Mesenchymal stem cell (in vitro differentiated cells and primary cell): ENCODE results near the gene HCN3.
"Not testable (repeated sequence)": the region's sequence is repeated elsewhere in the genome, so short reads cannot be mapped to it uniquely, and the experiment has no call there.

ENCODE experiments used
- DNase-seq: peaks from one replicate; pipeline ENCODE4 v3.0.0-alpha.2; 2013
- H2AFZ ChIP-seq: one replicate; pipeline ENCODE4 v1.6.1; 2013; ENCODE audit warnings: low read depth, mild to moderate bottlenecking, control low read depth, inconsistent platforms, low read length, moderate library complexity
- H2AK5ac ChIP-seq: 2 replicates; pipeline ENCODE4 v1.6.1; 2013; ENCODE audit warnings: low read length, moderate library complexity, mild to moderate bottlenecking, inconsistent platforms; ENCODE audit not compliant: severe bottlenecking
- H2BK120ac ChIP-seq: one replicate; pipeline ENCODE4 v1.6.1; 2013; ENCODE audit warnings: low read depth, mild to moderate bottlenecking, inconsistent platforms, low read length, moderate library complexity
- H2BK12ac ChIP-seq, 2 experiments: one replicate each; pipeline ENCODE4 v1.6.1; 2013; ENCODE audit warnings: inconsistent platforms in 2 of 2, low read length in 2 of 2, mild to moderate bottlenecking in 2 of 2, moderate library complexity in 2 of 2, control low read depth in 1 of 2
- H2BK15ac ChIP-seq: one replicate; pipeline ENCODE4 v1.6.1; 2013; ENCODE audit warnings: mild to moderate bottlenecking, low read depth, inconsistent platforms; ENCODE audit not compliant: poor library complexity, severe bottlenecking
- H2BK5ac ChIP-seq: 2 replicates; pipeline ENCODE4 v1.6.1; 2013; ENCODE audit warnings: low read depth, mild to moderate bottlenecking, low read length, control low read depth, inconsistent platforms; ENCODE audit not compliant: poor library complexity, severe bottlenecking
- H3K14ac ChIP-seq, 2 experiments: one replicate each; pipeline ENCODE4 v1.6.1; 2013; ENCODE audit warnings: inconsistent platforms in 2 of 2, low read length in 2 of 2, control low read depth in 1 of 2, mild to moderate bottlenecking in 1 of 2, moderate library complexity in 1 of 2
- H3K18ac ChIP-seq, 2 experiments: one replicate each; pipeline ENCODE4 v1.6.1; 2013; ENCODE audit warnings: inconsistent platforms in 2 of 2, low read length in 2 of 2, control low read depth in 1 of 2, low read depth in 1 of 2, mild to moderate bottlenecking in 1 of 2
- H3K23ac ChIP-seq, 2 experiments: one replicate each; pipeline ENCODE4 v1.6.1; 2013; ENCODE audit warnings: inconsistent platforms in 2 of 2, low read length in 2 of 2, mild to moderate bottlenecking in 2 of 2, moderate library complexity in 2 of 2, control low read depth in 1 of 2
- H3K27ac ChIP-seq: 2 replicates; pipeline ENCODE4 v1.5.1; 2013; ENCODE audit warnings: mild to moderate bottlenecking, moderate library complexity, low read length, control low read depth, inconsistent platforms; ENCODE audit not compliant: poor library complexity, severe bottlenecking
- H3K27me3 ChIP-seq, 2 experiments: 2 replicates each; pipeline versions ENCODE4 v1.6.1 to v1.7.0; 2013; ENCODE audit warnings: low read length in 2 of 2, mild to moderate bottlenecking in 2 of 2, moderate library complexity in 2 of 2, control low read depth in 1 of 2, inconsistent platforms in 1 of 2; ENCODE audit not compliant: control insufficient read depth in 1 of 2, insufficient read depth in 1 of 2
- H3K36me3 ChIP-seq, 2 experiments: 2 replicates each; pipeline versions ENCODE4 v1.6.1 to v1.7.0; 2013; ENCODE audit warnings: low read length in 2 of 2, control low read depth in 1 of 2, inconsistent platforms in 1 of 2, low read depth in 1 of 2, mild to moderate bottlenecking in 1 of 2; ENCODE audit not compliant: insufficient read depth in 2 of 2, control insufficient read depth in 1 of 2
- H3K4ac ChIP-seq, 2 experiments: one replicate each; pipeline ENCODE4 v1.6.1; 2013; ENCODE audit warnings: inconsistent platforms in 2 of 2, low read length in 2 of 2, mild to moderate bottlenecking in 2 of 2, moderate library complexity in 2 of 2, control low read depth in 1 of 2, low read depth in 1 of 2
- H3K4me1 ChIP-seq: 2 replicates; pipeline ENCODE4 v1.6.1; 2013; ENCODE audit warnings: low read depth, low read length, control low read depth; ENCODE audit not compliant: control insufficient read depth, insufficient read depth
- H3K4me2 ChIP-seq: 2 replicates; pipeline ENCODE4 v1.6.1; 2013; ENCODE audit warnings: low read length, mild to moderate bottlenecking, inconsistent platforms; ENCODE audit not compliant: poor library complexity, severe bottlenecking
- H3K4me3 ChIP-seq, 2 experiments: 2 replicates each; pipeline versions ENCODE4 v1.5.1 to v1.7.0; 2013; ENCODE audit warnings: low read length in 2 of 2, mild to moderate bottlenecking in 2 of 2, control low read depth in 1 of 2, low read depth in 1 of 2; ENCODE audit not compliant: insufficient read depth in 1 of 2
- H3K79me1 ChIP-seq: replicated peaks from 2 replicates; pipeline ENCODE4 v1.6.1; 2013; ENCODE audit warnings: mild to moderate bottlenecking, control low read depth, low read length, inconsistent platforms; ENCODE audit not compliant: poor library complexity, severe bottlenecking
- H3K9ac ChIP-seq: 2 replicates; pipeline ENCODE4 v1.7.0; 2013; ENCODE audit warnings: mild to moderate bottlenecking, low read length, moderate library complexity
- H3K9me3 ChIP-seq: 2 replicates; pipeline ENCODE4 v1.7.0; 2013; ENCODE audit warnings: mild to moderate bottlenecking, low read length; ENCODE audit not compliant: control insufficient read depth
- H4K8ac ChIP-seq: one replicate; pipeline ENCODE4 v1.6.1; 2013; ENCODE audit warnings: inconsistent platforms, mild to moderate bottlenecking, low read length, moderate library complexity
- H4K91ac ChIP-seq: one replicate; pipeline ENCODE4 v1.6.1; 2013; ENCODE audit warnings: mild to moderate bottlenecking, low read length, inconsistent platforms
- WGBS: methylation state at CpG from one replicate; pipeline ENCODE4 v1.1.7; 2013; ENCODE audit warnings: mixed read lengths; 5-methylcytosine and 5-hydroxymethylcytosine counted together

HCN3 gene

DNA sequence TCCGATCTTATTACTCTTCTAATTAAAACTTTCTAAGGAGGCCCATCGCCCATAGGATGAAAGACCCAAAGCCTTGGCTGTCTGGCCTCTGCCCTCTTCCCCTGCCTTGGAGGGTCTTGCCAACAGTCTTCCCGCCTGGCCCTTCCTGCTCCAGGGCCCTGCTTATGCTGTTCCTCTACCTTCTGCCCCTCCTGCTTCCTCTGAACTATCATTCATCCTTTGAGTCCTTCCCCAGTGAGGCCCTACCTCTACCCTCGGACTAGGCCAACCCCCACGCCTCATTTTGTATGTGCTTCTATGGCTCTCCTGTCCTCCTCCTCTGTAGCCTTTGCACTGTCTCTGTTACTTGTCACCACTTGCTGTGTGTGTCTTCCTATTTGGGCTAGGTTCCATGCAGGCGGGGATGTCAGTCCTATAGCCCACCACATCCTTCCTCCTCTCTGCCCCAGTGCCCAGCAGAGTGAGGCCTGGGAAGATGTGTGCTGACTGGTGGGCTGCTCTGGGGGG, 48.8 kb downstream of the HCN3 start:
- H3K4ac ChIP-seq: no peak overlapping the region
- H3K36me3 ChIP-seq: peaks cover 42 to 47% of the 10 kb centered on the region in 2 experiments
- no peak overlapping the region for H3K23ac ChIP-seq
- H3K9me3 ChIP-seq: no peaks in the 10 kb centered on the region
- DNase-seq: no peak
- H3K27me3 ChIP-seq: no peaks in the 10 kb centered on the region
- peak overlapping the region; percentile 46 for H4K8ac ChIP-seq
- no peak overlapping the region for H3K4me2 ChIP-seq
- peak overlapping the region in 1 of 2 experiments; percentile 6 for H2BK12ac ChIP-seq
- no peak overlapping the region for H3K14ac ChIP-seq
- H2BK5ac ChIP-seq: no peak overlapping the region
- H3K79me1 ChIP-seq: peaks cover 24% of the 10 kb centered on the region
- peak overlapping the region; percentile 94 for H3K9ac ChIP-seq
- peaks cover 27% of the 10 kb centered on the region for H3K4me1 ChIP-seq
- H2AFZ ChIP-seq: no peak overlapping the region
- no peak overlapping the region for H2BK15ac ChIP-seq
- H3K4me3 ChIP-seq: peak overlapping the region in 1 of 2 experiments; percentile 97
- no peak overlapping the region for H2AK5ac ChIP-seq
- H4K91ac ChIP-seq: no peak overlapping the region
- WGBS: 89% methylated on average over 5 of the region's 6 CpGs
- H3K18ac ChIP-seq: no peak overlapping the region
- H3K27ac ChIP-seq: no peak overlapping the region
- no peak overlapping the region for H2BK120ac ChIP-seq

DNA sequence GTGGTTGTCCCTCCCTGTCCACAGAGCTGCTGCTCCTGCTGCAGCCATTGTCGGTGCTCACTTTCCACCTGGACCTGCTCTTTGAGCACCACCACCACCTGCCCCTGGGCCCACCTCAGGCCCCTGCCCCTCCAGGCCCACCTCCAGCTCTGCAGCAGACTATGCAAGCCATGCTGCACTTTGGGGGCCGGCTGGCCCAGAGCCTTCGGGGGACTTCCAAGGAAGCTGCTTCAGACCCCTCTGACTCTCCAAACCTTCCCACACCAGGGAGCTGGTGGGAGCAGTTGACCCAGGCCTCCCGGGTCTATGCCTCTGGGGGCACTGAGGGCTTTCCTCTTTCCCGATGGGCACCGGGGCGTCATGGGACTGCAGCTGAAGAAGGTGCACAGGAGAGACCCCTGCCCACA, 49.4 kb downstream of the HCN3 start:
- no peak overlapping the region for H3K23ac ChIP-seq
- DNase-seq: no peak
- H4K8ac ChIP-seq: peak overlapping the region; percentile 46
- no peak overlapping the region for H3K14ac ChIP-seq
- H2AFZ ChIP-seq: no peak overlapping the region
- peaks cover 21% of the 10 kb centered on the region for H3K4me1 ChIP-seq
- no peak overlapping the region for H3K4ac ChIP-seq
- no peak overlapping the region for H3K4me3 ChIP-seq
- H2BK12ac ChIP-seq: no peak overlapping the region
- H3K9me3 ChIP-seq: no peaks in the 10 kb centered on the region
- no peak overlapping the region for H3K4me2 ChIP-seq
- H3K27me3 ChIP-seq: no peaks in the 10 kb centered on the region
- no peak overlapping the region for H3K18ac ChIP-seq
- H2BK5ac ChIP-seq: no peak overlapping the region
- H2BK120ac ChIP-seq: no peak overlapping the region
- no peak overlapping the region for H3K27ac ChIP-seq
- H3K79me1 ChIP-seq: peaks cover 23% of the 10 kb centered on the region
- H2AK5ac ChIP-seq: no peak overlapping the region
- H2BK15ac ChIP-seq: no peak overlapping the region
- no peak overlapping the region for H4K91ac ChIP-seq
- peaks cover 42 to 53% of the 10 kb centered on the region in 2 experiments for H3K36me3 ChIP-seq
- H3K9ac ChIP-seq: peak overlapping the region; percentile 94
- 97% methylated on average over 7 of the region's 7 CpGs for WGBS

DNA sequence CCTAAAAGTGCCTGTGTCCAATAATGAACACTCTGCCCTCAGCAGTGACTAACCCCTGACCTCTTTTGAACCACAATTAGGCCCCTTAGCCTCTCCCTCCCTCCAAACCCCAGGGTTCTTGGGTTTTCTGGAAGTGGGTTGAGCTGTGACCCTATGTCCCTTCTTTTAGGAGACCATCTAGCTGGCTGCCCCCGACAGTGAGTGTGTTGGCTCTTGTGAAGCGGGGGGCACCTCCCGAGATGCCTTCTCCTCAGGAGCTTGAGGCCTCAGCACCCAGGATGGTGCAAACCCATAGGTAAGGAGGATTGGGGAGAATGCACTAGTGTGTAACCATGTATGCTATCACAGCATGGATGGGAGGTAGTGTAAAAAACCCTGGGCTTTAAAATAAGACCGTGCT, 50.7 kb downstream of the HCN3 start:
- H2BK5ac ChIP-seq: no peak overlapping the region
- H3K4me1 ChIP-seq: peaks cover 15% of the 10 kb centered on the region
- H3K4me3 ChIP-seq: no peak overlapping the region
- no peak overlapping the region for H2BK15ac ChIP-seq
- H3K18ac ChIP-seq: no peak overlapping the region
- peaks cover 18% of the 10 kb centered on the region for H3K79me1 ChIP-seq
- H4K8ac ChIP-seq: no peak overlapping the region
- peaks cover 38 to 53% of the 10 kb centered on the region in 2 experiments for H3K36me3 ChIP-seq
- H2BK120ac ChIP-seq: no peak overlapping the region
- H3K27me3 ChIP-seq: no peaks in the 10 kb centered on the region
- no peaks in the 10 kb centered on the region for H3K9me3 ChIP-seq
- no peak overlapping the region for H2AK5ac ChIP-seq
- no peak overlapping the region for H3K14ac ChIP-seq
- no peak overlapping the region for H3K23ac ChIP-seq
- WGBS: 97% methylated on average over 4 of the region's 4 CpGs
- no peak overlapping the region for H2AFZ ChIP-seq
- no peak overlapping the region for H3K9ac ChIP-seq
- no peak overlapping the region for H3K27ac ChIP-seq
- no peak overlapping the region for H3K4ac ChIP-seq
- no peak overlapping the region for H3K4me2 ChIP-seq
- no peak for DNase-seq
- no peak overlapping the region for H2BK12ac ChIP-seq
- no peak overlapping the region for H4K91ac ChIP-seq

DNA sequence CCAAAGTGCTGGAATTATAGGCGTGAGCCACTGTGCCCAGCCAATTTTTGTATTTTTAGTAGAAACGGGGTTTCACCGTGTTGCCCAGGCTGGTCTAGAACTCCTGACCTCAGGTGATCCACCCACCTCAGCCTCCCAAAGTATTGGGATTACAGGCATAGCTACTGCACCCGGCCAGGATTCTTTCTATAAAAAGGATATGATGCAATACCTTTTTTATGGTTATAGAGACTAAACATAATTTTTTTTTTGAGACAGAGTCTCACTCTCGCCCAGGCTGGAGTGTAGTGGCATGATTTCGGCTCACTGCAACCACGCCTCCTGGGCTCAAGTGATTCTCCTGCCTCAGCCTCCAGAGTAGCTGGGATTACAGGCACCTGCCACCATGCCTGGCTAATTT, 51.6 kb downstream of the HCN3 start:
- Histone ChIP-seq H3K4me1 (peaks cover 15% of the 10 kb centered on the region), H3K36me3 (peaks cover 42 to 53% of the 10 kb centered on the region in 2 experiments), H3K79me1 (peaks cover 18% of the 10 kb centered on the region)
- not testable (repeated sequence) for H3K23ac ChIP-seq, H2BK120ac ChIP-seq, H2BK12ac ChIP-seq, H3K9me3 ChIP-seq, H4K8ac ChIP-seq, H2BK15ac ChIP-seq, H2AK5ac ChIP-seq, H2AFZ ChIP-seq, H3K18ac ChIP-seq, H3K4me3 ChIP-seq, H3K27ac ChIP-seq, H3K27me3 ChIP-seq, DNase-seq, H3K4ac ChIP-seq, H4K91ac ChIP-seq, H2BK5ac ChIP-seq, H3K4me2 ChIP-seq, H3K14ac ChIP-seq, H3K9ac ChIP-seq
- WGBS: 96% methylated on average over 6 of the region's 7 CpGs
